ENCODE results near the gene VPS37C. TPM values are rescaled to one million over a fixed set of nuclear protein-coding genes. Genes with fewer than 3 reads are reported as not detected.

VPS37C gene
- total and polyA plus RNA-seq, 7 experiments from 2014 or later = 0.31 to 12.0 (median 7.9) TPM

GRCh38 chr11:61124574-61125309 is 36.5 kb downstream of the VPS37C start:
- Mint-ChIP-seq H3K4me3 (peak overlapping the region in 1 of 10 donors; percentile 13), H3K36me3 (peaks cover 11 to 60% (median 38%) of the 10 kb centered on the region in 5 donors), H3K4me1 (peaks cover 26 to 63% (median 50%) of the 10 kb centered on the region in 7 donors), H3K27me3 (no peaks in the 10 kb centered on the region), H3K27ac (peak overlapping the region; percentile 55 to 89 (median 81)), H3K9me3 (peaks cover 0 to 5% (median 0%) of the 10 kb centered on the region in 11 donors)
- Histone ChIP-seq H3K9me3 (ENCODE audit: control insufficient read depth in 2 of 3, low read length in 3 of 3) (no peaks in the 10 kb centered on the region), H3K27ac (ENCODE audit: low read depth, low read length) (no peak overlapping the region), H3K36me3 (ENCODE audit: control insufficient read depth in 2 of 3, insufficient read depth in 3 of 3, low read length in 3 of 3) (peaks cover 16 to 72% (median 22%) of the 10 kb centered on the region in 3 experiments), H3K27me3 (ENCODE audit: control insufficient read depth in 2 of 2, insufficient read depth in 2 of 2, low read length in 2 of 2) (no peaks in the 10 kb centered on the region), H3K4me1 (ENCODE audit: control insufficient read depth in 2 of 2, insufficient read depth in 2 of 2, low read length in 2 of 2) (peaks cover 9 to 32% of the 10 kb centered on the region in 2 donors), H3K4me3 (ENCODE audit: low read length) (no peak overlapping the region)
- ChIA-PET CTCF (interaction anchor here (1.0 kb wide), 1 partner anchor 12 kb away, joined by 4 read pairs; no protein-coding TSS in a partner anchor), POLR2A (interaction anchor here (8.1 kb wide), 1 partner anchor 10 kb away, joined by 82 read pairs; no protein-coding TSS in a partner anchor)
- DNase-seq (no peak), ATAC-seq (no peak)
- intact Hi-C loops (cut with micrococcal nuclease) = loop anchor here in 1 of 2 donors (5.0 kb wide), 1 partner anchor 292 kb away; no protein-coding TSS in a partner anchor

- peak overlapping the region; percentile 55 to 89 (median 81) for H3K27ac Mint-ChIP-seq
- H3K27me3 Mint-ChIP-seq = no peaks in the 10 kb centered on the region
- peaks cover 27 to 64% (median 50%) of the 10 kb centered on the region in 7 donors for H3K4me1 Mint-ChIP-seq
- peaks cover 16 to 80% (median 25%) of the 10 kb centered on the region in 3 experiments for H3K36me3 ChIP-seq (ENCODE audit: control insufficient read depth in 2 of 3, insufficient read depth in 3 of 3, low read length in 3 of 3)
- peaks cover 11 to 67% (median 41%) of the 10 kb centered on the region in 5 donors for H3K36me3 Mint-ChIP-seq
- H3K4me1 ChIP-seq (ENCODE audit: control insufficient read depth in 2 of 2, insufficient read depth in 2 of 2, low read length in 2 of 2) = peaks cover 15 to 32% of the 10 kb centered on the region in 2 donors
- H3K9me3 ChIP-seq (ENCODE audit: control insufficient read depth in 2 of 3, low read length in 3 of 3) = no peaks in the 10 kb centered on the region
- H3K4me3 ChIP-seq (ENCODE audit: low read length) = no peak overlapping the region
- H3K27me3 ChIP-seq (ENCODE audit: control insufficient read depth in 2 of 2, insufficient read depth in 2 of 2, low read length in 2 of 2) = no peaks in the 10 kb centered on the region
- ATAC-seq (no peak), DNase-seq (no peak)
- peak overlapping the region in 1 of 10 donors; percentile 13 for H3K4me3 Mint-ChIP-seq
- H3K9me3 Mint-ChIP-seq = peaks cover 0 to 5% (median 0%) of the 10 kb centered on the region in 11 donors
- POLR2A ChIA-PET = interaction anchor here (2.2 to 8.1 kb wide), 2 partner anchors 9 to 43 kb away, joined by 7 to 82 read pairs; no protein-coding TSS in a partner anchor
- H3K27ac ChIP-seq (ENCODE audit: low read depth, low read length) = no peak overlapping the region
- CTCF ChIA-PET = no interaction called here
- intact Hi-C loops (cut with micrococcal nuclease) = no loop called here
Observed at GRCh38 chr11:61123775-61124571, 37.3 kb downstream of the VPS37C start.

- POLR2A ChIA-PET = interaction anchor here (0.7 to 3.8 kb wide), 9 partner anchors 11 to 144 kb away, joined by 3 to 28 read pairs (median 3); no protein-coding TSS in a partner anchor
- Mint-ChIP-seq H3K4me3 (peak overlapping the region in 1 of 10 donors; percentile 43), H3K27ac (peak overlapping the region in 8 of 9 donors; percentile 78 to 100 (median 99)), H3K27me3 (no peaks in the 10 kb centered on the region), H3K4me1 (peaks cover 29 to 62% (median 53%) of the 10 kb centered on the region in 7 donors), H3K9me3 (peaks cover 0 to 5% (median 0%) of the 10 kb centered on the region in 11 donors), H3K36me3 (peaks cover 11 to 68% (median 41%) of the 10 kb centered on the region in 5 donors)
- Histone ChIP-seq H3K4me3 (ENCODE audit: low read length) (no peak overlapping the region), H3K27me3 (ENCODE audit: control insufficient read depth in 2 of 2, insufficient read depth in 2 of 2, low read length in 2 of 2) (no peaks in the 10 kb centered on the region), H3K9me3 (ENCODE audit: control insufficient read depth in 2 of 3, low read length in 3 of 3) (no peaks in the 10 kb centered on the region), H3K36me3 (ENCODE audit: control insufficient read depth in 2 of 3, insufficient read depth in 3 of 3, low read length in 3 of 3) (peaks cover 28 to 88% (median 31%) of the 10 kb centered on the region in 3 experiments), H3K4me1 (ENCODE audit: control insufficient read depth in 2 of 2, insufficient read depth in 2 of 2, low read length in 2 of 2) (peaks cover 15 to 36% of the 10 kb centered on the region in 2 donors), H3K27ac (ENCODE audit: low read depth, low read length) (peak overlapping the region; percentile 79)
- DNase-seq (no peak), ATAC-seq (no peak)
- CTCF ChIA-PET = interaction anchor here (0.7 to 1.0 kb wide), 4 partner anchors 9 to 151 kb away, joined by 3 read pairs; partner anchors contain the start of gene CD6
- intact Hi-C loops (cut with micrococcal nuclease) = no loop called here
Observed at GRCh38 chr11:61122761-61123160, 38.5 kb downstream of the VPS37C start.

GRCh38 chr11:61121917-61122316 is 39.3 kb downstream of the VPS37C start:
- Mint-ChIP-seq H3K4me3 (peak overlapping the region in 4 of 10 donors; percentile 9 to 53 (median 28)), H3K9me3 (peaks cover 0 to 5% (median 0%) of the 10 kb centered on the region in 11 donors), H3K27ac (peak overlapping the region; percentile 54 to 100 (median 99)), H3K4me1 (peaks cover 31 to 66% (median 56%) of the 10 kb centered on the region in 7 donors), H3K36me3 (peaks cover 13 to 67% (median 45%) of the 10 kb centered on the region in 5 donors), H3K27me3 (no peaks in the 10 kb centered on the region)
- ATAC-seq (no peak), DNase-seq (no peak)
- H3K4me1 ChIP-seq (ENCODE audit: control insufficient read depth in 2 of 2, insufficient read depth in 2 of 2, low read length in 2 of 2) = peaks cover 15 to 36% of the 10 kb centered on the region in 2 donors
- H3K27me3 ChIP-seq (ENCODE audit: control insufficient read depth in 2 of 2, insufficient read depth in 2 of 2, low read length in 2 of 2) = no peaks in the 10 kb centered on the region
- no peak overlapping the region for H3K4me3 ChIP-seq (ENCODE audit: low read length)
- H3K36me3 ChIP-seq (ENCODE audit: control insufficient read depth in 2 of 3, insufficient read depth in 3 of 3, low read length in 3 of 3) = peaks cover 32 to 84% (median 33%) of the 10 kb centered on the region in 3 experiments
- H3K27ac ChIP-seq (ENCODE audit: low read depth, low read length) = peak overlapping the region; percentile 79
- intact Hi-C loops (cut with micrococcal nuclease) = loop anchor here in 1 of 2 donors (2.0 kb wide), 2 partner anchors 39 to 151 kb away; partner anchors contain the start of gene CD6
- POLR2A ChIA-PET = interaction anchor here (1.0 to 3.8 kb wide), 6 partner anchors 10 to 52 kb away, joined by 3 to 28 read pairs (median 4); no protein-coding TSS in a partner anchor
- no peaks in the 10 kb centered on the region for H3K9me3 ChIP-seq (ENCODE audit: control insufficient read depth in 2 of 3, low read length in 3 of 3)
- CTCF ChIA-PET = interaction anchor here (0.7 to 1.1 kb wide), 4 partner anchors 9 to 151 kb away, joined by 3 read pairs; partner anchors contain the start of gene CD6

- Histone ChIP-seq H3K36me3 (ENCODE audit: control insufficient read depth in 2 of 3, insufficient read depth in 3 of 3, low read length in 3 of 3) (peaks cover 38 to 84% (median 39%) of the 10 kb centered on the region in 3 experiments), H3K4me3 (ENCODE audit: low read length) (no peak overlapping the region), H3K4me1 (ENCODE audit: control insufficient read depth in 2 of 2, insufficient read depth in 2 of 2, low read length in 2 of 2) (peaks cover 15 to 42% of the 10 kb centered on the region in 2 donors), H3K27me3 (ENCODE audit: control insufficient read depth in 2 of 2, insufficient read depth in 2 of 2, low read length in 2 of 2) (no peaks in the 10 kb centered on the region), H3K9me3 (ENCODE audit: control insufficient read depth in 2 of 3, low read length in 3 of 3) (no peaks in the 10 kb centered on the region), H3K27ac (ENCODE audit: low read depth, low read length) (peak overlapping the region; percentile 79)
- DNase-seq (no peak), ATAC-seq (no peak)
- ChIA-PET POLR2A (interaction anchor here (0.9 to 12.0 kb wide), 15 partner anchors 6 to 139 kb away, joined by 3 to 82 read pairs (median 6); partner anchors contain the start of gene CD5), CTCF (interaction anchor here (0.9 to 4.1 kb wide), 5 partner anchors 8 to 58 kb away, joined by 3 to 24 read pairs (median 5); no protein-coding TSS in a partner anchor)
- H3K36me3 Mint-ChIP-seq = peaks cover 17 to 67% (median 51%) of the 10 kb centered on the region in 5 donors
- H3K4me3 Mint-ChIP-seq = peak overlapping the region in 9 of 10 donors; percentile 73 to 85 (median 82)
- H3K27me3 Mint-ChIP-seq = no peaks in the 10 kb centered on the region
- H3K27ac Mint-ChIP-seq = peak overlapping the region; percentile 77 to 100 (median 99)
- peaks cover 36 to 72% (median 59%) of the 10 kb centered on the region in 7 donors for H3K4me1 Mint-ChIP-seq
- intact Hi-C loops (cut with micrococcal nuclease) = loop anchor here in 1 of 2 donors (2.0 kb wide), 2 partner anchors 39 to 151 kb away; partner anchors contain the start of gene CD6
- H3K9me3 Mint-ChIP-seq = peaks cover 0 to 10% (median 0%) of the 10 kb centered on the region in 11 donors
Observed at GRCh38 chr11:61121192-61121831, 39.9 kb downstream of the VPS37C start.

All from naive thymus-derived CD4-positive, alpha-beta T cell (primary cell).